GM18951 (cell line): Measurements from ENCODE around the gene ONECUT1.
A peak's percentile ranks its signal among the peaks of the same experiment; 100 is the strongest.

Experiments
- POLR2A ChIP-seq: IDR thresholded peaks from 4 replicates; pipeline ENCODE4 v1.6.1; 2011; ENCODE audit warnings: mild to moderate bottlenecking; ENCODE audit not compliant: insufficient read length, insufficient read depth; ENCODE audit errors: extremely low read depth
- in situ Hi-C: fragments of 300-500 bp; cut with MboI; formaldehyde crosslinking; loops from one replicate; pipeline ENCODE4 v1.12.0; 2022; ENCODE audit warnings: low sequenced_read_pairs, mixed read lengths, inconsistent platforms; ENCODE audit not compliant: unreplicated experiment

ONECUT1 gene

GRCh38 chr15:52728899-52729298 is 61.2 kb downstream of the ONECUT1 start:
- in situ Hi-C loops, result loop anchor here (10.0 kb wide), 1 partner anchor 384 kb away; no protein-coding TSS in a partner anchor
- no peak for TF ChIP-seq POLR2A

DNA sequence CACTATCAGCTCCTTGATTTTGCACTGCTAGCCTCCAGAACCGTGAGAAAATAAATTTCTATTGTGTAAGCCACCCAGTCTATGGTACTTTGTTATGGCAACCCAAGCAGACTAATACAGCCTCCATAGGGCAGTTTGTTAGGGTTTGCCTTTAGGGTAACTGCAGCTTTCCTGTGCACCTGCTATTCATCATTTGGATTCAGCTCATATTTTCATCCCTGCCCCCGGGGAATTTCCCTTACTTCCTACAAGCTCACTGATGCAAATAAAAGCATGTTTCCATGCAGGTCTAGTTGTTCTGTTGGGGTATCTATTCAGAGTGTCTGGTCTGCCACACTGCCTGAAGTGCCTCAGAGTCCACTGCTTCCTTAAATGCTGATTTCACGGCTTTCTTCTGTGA is 62.3 kb downstream of the ONECUT1 start:
- in situ Hi-C loops, result loop anchor here (10.0 kb wide), 1 partner anchor 383 kb away; no protein-coding TSS in a partner anchor
- no peak for TF ChIP-seq POLR2A

DNA sequence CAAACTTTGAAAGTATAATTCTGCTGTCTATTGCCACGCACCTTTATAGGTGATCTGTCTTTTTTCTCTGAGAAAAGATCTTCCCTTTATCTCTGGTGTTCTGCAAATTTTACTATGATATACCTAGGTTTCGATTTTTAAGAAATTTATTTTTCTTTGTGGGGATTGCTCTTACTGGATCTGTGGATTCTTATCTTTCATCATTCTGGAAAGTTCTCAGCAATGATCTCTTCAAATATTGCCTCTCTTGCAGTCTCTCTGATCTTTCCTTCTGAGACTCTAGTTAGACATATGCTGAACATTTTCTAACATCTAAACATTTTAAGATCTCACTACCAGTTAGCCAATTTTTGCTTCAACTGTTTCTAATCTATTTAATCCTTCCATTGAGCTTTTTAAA is 63.9 kb downstream of the ONECUT1 start:
- in situ Hi-C loops, result loop anchor here (10.0 kb wide), 1 partner anchor 381 kb away; no protein-coding TSS in a partner anchor
- no peak for TF ChIP-seq POLR2A

- TF ChIP-seq POLR2A, result no peak
- in situ Hi-C loops, result no loop called here
These were observed 71.6 kb downstream of the ONECUT1 start for GRCh38 chr15:52718551-52718950.

GRCh38 chr15:52717924-52718323 is 72.2 kb downstream of the ONECUT1 start:
- no peak for TF ChIP-seq POLR2A
- in situ Hi-C loops, result no loop called here

DNA sequence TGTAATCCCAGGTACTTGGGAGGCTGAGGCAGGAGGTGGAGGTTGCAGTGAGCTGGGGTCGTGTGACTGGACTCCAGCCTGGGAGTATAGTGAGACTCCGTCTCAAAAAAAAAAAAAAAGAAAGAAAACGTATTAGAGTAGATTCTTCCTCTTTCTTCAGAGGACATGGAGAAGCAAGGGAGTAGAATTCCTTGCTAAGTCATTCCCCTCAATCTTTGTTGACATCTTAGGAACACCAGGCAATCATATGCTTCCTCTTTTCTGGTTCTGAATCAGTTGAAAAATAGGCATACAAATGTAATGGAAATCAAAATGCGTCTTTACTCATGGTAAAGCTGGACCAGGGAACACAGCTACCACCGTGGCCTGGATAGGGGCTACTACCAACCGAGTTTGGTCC is 72.7 kb downstream of the ONECUT1 start:
- in situ Hi-C loops, result no loop called here
- no peak for TF ChIP-seq POLR2A

- in situ Hi-C loops, result no loop called here
These were observed 73.6 kb downstream of the ONECUT1 start for GRCh38 chr15:52716536-52716935.

GRCh38 chr15:52715411-52715810 is 74.7 kb downstream of the ONECUT1 start:
- in situ Hi-C loops, result no loop called here
- TF ChIP-seq POLR2A, result no peak

More at GRCh38 chr15:52716536-52716935, 73.6 kb downstream of the ONECUT1 start:
- TF ChIP-seq POLR2A, result no peak

- in situ Hi-C loops, result no loop called here
- no peak for TF ChIP-seq POLR2A
These were observed 75.2 kb downstream of the ONECUT1 start for GRCh38 chr15:52714968-52715367.

- in situ Hi-C loops, result no loop called here
- no peak for TF ChIP-seq POLR2A
These were observed 79.3 kb downstream of the ONECUT1 start for GRCh38 chr15:52710708-52711389.

- no peak for TF ChIP-seq POLR2A
- in situ Hi-C loops, result no loop called here
These were observed 80.0 kb downstream of the ONECUT1 start for GRCh38 chr15:52710050-52710707.

- in situ Hi-C loops, result no loop called here
- TF ChIP-seq POLR2A, result peak; percentile 47
These were observed 80.8 kb downstream of the ONECUT1 start for GRCh38 chr15:52709187-52709981.
